AML-193 (cell line): ENCODE results near the gene LSAMP.

Experiments
- DNase-seq, 2 experiments: peaks; one replicate each; lab custom pipeline; 2025; lab: John Stamatoyannopoulos, UW

The LSAMP gene

GRCh38 chr3:116161575-116162525 is 283.4 kb downstream of the LSAMP start:
- no peak for DNase-seq

GRCh38 chr3:116160594-116160993 is 284.7 kb downstream of the LSAMP start:
- DNase-seq: no peak

GRCh38 chr3:116155841-116156240 is 289.4 kb downstream of the LSAMP start:
- no peak for DNase-seq

GRCh38 chr3:116154389-116154788 is 290.9 kb downstream of the LSAMP start:
- no peak for DNase-seq

- DNase-seq: no peak
These were observed 292.1 kb downstream of the LSAMP start for GRCh38 chr3:116153174-116153573.

- no peak for DNase-seq
These were observed 294.6 kb downstream of the LSAMP start for GRCh38 chr3:116150655-116151167.

GRCh38 chr3:116148881-116149851 is 296.1 kb downstream of the LSAMP start:
- DNase-seq: no peak

- no peak for DNase-seq
These were observed 299.7 kb downstream of the LSAMP start for GRCh38 chr3:116145613-116146012.

GRCh38 chr3:116141724-116142123 is 303.6 kb downstream of the LSAMP start:
- no peak for DNase-seq

GRCh38 chr3:116140100-116140689 is 305.1 kb downstream of the LSAMP start:
- peak; percentile 40 to 59 for DNase-seq

- DNase-seq: no peak
These were observed 305.6 kb downstream of the LSAMP start for GRCh38 chr3:116139641-116140040.

GRCh38 chr3:116135457-116136085 is 309.7 kb downstream of the LSAMP start:
- DNase-seq: no peak

GRCh38 chr3:116129187-116129946 is 315.9 kb downstream of the LSAMP start:
- no peak for DNase-seq

- DNase-seq: no peak
These were observed 317.8 kb downstream of the LSAMP start for GRCh38 chr3:116127464-116127863.

- no peak for DNase-seq
These were observed 321.1 kb downstream of the LSAMP start for GRCh38 chr3:116124166-116124565.

GRCh38 chr3:116118475-116119169 is 326.7 kb downstream of the LSAMP start:
- DNase-seq: no peak

GRCh38 chr3:116114586-116114985 is 330.7 kb downstream of the LSAMP start:
- no peak for DNase-seq

GRCh38 chr3:116112696-116113095 is 332.6 kb downstream of the LSAMP start:
- no peak for DNase-seq

- no peak for DNase-seq
These were observed 333.5 kb downstream of the LSAMP start for GRCh38 chr3:116111765-116112164.
